ENCODE data around the gene RHOT1.

- TF ChIP-seq GABPA (IDR thresholded peaks at IDR 0.05; ENCODE audit: low read depth) (no peak), CTCF (IDR thresholded peaks at IDR 0.05; ENCODE audit: insufficient read depth, low read length) (no peak), POLR2AphosphoS5 (IDR thresholded peaks at IDR 0.05; ENCODE audit: low read depth) (no peak), SPI1 (IDR thresholded peaks at IDR 0.05; ENCODE audit: borderline replicate concordance, low read depth) (no peak)
- TF ChIP-seq, protein P1, sequence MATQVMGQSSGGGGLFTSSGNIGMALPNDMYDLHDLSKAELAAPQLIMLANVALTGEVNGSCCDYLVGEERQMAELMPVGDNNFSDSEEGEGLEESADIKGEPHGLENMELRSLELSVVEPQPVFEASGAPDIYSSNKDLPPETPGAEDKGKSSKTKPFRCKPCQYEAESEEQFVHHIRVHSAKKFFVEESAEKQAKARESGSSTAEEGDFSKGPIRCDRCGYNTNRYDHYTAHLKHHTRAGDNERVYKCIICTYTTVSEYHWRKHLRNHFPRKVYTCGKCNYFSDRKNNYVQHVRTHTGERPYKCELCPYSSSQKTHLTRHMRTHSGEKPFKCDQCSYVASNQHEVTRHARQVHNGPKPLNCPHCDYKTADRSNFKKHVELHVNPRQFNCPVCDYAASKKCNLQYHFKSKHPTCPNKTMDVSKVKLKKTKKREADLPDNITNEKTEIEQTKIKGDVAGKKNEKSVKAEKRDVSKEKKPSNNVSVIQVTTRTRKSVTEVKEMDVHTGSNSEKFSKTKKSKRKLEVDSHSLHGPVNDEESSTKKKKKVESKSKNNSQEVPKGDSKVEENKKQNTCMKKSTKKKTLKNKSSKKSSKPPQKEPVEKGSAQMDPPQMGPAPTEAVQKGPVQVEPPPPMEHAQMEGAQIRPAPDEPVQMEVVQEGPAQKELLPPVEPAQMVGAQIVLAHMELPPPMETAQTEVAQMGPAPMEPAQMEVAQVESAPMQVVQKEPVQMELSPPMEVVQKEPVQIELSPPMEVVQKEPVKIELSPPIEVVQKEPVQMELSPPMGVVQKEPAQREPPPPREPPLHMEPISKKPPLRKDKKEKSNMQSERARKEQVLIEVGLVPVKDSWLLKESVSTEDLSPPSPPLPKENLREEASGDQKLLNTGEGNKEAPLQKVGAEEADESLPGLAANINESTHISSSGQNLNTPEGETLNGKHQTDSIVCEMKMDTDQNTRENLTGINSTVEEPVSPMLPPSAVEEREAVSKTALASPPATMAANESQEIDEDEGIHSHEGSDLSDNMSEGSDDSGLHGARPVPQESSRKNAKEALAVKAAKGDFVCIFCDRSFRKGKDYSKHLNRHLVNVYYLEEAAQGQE (IDR thresholded peaks at IDR 0.05; ENCODE audit: insufficient replicate concordance, low read depth): no peak
Observed at GRCh38 chr17:32267690-32268205, 125.4 kb downstream of the RHOT1 start.
